ENCODE results near the gene SYNPR.

SYNPR gene

GRCh38 chr3:63662011-63662410, 383.9 kb downstream of the SYNPR start:
- Histone ChIP-seq H4K20me1 (ENCODE audit: insufficient read depth, low read length) (no peaks in the 10 kb centered on the region), H2AFZ (ENCODE audit: low read depth, low read length) (no peak overlapping the region), H3K9me3 (ENCODE audit: insufficient read depth, low read length, severe bottlenecking) (no peaks in the 10 kb centered on the region), H3K36me3 (ENCODE audit: insufficient read depth, low read length) (no peaks in the 10 kb centered on the region), H3K9ac (ENCODE audit: low read depth, low read length) (no peak overlapping the region), H3K4me3 (ENCODE audit: low read depth in 1 of 2, low read length in 2 of 2) (no peak overlapping the region), H3K27me3 (ENCODE audit: insufficient read depth, low read length, poor library complexity) (no peaks in the 10 kb centered on the region), H3K4me2 (ENCODE audit: insufficient read depth, low read length) (no peak overlapping the region), H3K4me1 (ENCODE audit: insufficient read depth, low read length) (no peaks in the 10 kb centered on the region), H3K79me2 (ENCODE audit: insufficient read depth, low read length) (no peaks in the 10 kb centered on the region), H3K27ac (ENCODE audit: low read length) (no peak overlapping the region)
- DNase-seq: no peak
- TF ChIP-seq, protein P1, sequence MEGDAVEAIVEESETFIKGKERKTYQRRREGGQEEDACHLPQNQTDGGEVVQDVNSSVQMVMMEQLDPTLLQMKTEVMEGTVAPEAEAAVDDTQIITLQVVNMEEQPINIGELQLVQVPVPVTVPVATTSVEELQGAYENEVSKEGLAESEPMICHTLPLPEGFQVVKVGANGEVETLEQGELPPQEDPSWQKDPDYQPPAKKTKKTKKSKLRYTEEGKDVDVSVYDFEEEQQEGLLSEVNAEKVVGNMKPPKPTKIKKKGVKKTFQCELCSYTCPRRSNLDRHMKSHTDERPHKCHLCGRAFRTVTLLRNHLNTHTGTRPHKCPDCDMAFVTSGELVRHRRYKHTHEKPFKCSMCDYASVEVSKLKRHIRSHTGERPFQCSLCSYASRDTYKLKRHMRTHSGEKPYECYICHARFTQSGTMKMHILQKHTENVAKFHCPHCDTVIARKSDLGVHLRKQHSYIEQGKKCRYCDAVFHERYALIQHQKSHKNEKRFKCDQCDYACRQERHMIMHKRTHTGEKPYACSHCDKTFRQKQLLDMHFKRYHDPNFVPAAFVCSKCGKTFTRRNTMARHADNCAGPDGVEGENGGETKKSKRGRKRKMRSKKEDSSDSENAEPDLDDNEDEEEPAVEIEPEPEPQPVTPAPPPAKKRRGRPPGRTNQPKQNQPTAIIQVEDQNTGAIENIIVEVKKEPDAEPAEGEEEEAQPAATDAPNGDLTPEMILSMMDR (IDR thresholded peaks at IDR 0.05; ENCODE audit: borderline replicate concordance, extremely low read depth, low read length, poor library complexity, severe bottlenecking): no peak
- TF ChIP-seq EZH2 (IDR thresholded peaks at IDR 0.05; ENCODE audit: borderline replicate concordance, low read depth, low read length, severe bottlenecking): no peak
- no peak for ATAC-seq (ENCODE audit: insufficient read depth, low read depth)

DNA sequence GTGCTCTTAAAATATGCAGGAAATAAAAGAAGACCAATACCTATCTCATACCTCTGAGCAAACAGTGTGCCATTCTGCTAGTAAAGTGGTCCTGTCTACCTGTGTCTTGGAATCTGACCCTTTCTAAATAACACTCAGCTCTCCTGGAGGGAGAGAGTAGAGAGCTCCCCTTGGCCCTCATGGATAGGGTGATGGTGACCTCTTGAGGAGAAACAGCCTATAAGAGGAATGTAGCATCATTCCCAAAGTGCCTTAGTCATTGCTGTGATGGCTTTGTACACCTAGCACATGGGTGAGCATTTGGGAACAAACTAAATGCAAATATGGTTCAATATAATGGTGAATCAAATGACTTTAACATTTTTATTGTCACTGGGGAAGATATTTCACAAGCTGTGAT, 384.4 kb downstream of the SYNPR start:
- ATAC-seq (ENCODE audit: insufficient read depth, low read depth) (no peak), DNase-seq (no peak)
- no peak overlapping the region for H3K9ac ChIP-seq (ENCODE audit: low read depth, low read length)
- H3K27ac ChIP-seq (ENCODE audit: low read length): no peak overlapping the region
- no peak for TF ChIP-seq EZH2 (IDR thresholded peaks at IDR 0.05; ENCODE audit: borderline replicate concordance, low read depth, low read length, severe bottlenecking)
- TF ChIP-seq, protein P1 (IDR thresholded peaks at IDR 0.05; ENCODE audit: borderline replicate concordance, extremely low read depth, low read length, poor library complexity, severe bottlenecking): no peak
- no peak overlapping the region for H3K4me3 ChIP-seq (ENCODE audit: low read depth in 1 of 2, low read length in 2 of 2)
- no peaks in the 10 kb centered on the region for H4K20me1 ChIP-seq (ENCODE audit: insufficient read depth, low read length)
- no peaks in the 10 kb centered on the region for H3K79me2 ChIP-seq (ENCODE audit: insufficient read depth, low read length)
- H3K27me3 ChIP-seq (ENCODE audit: insufficient read depth, low read length, poor library complexity): no peaks in the 10 kb centered on the region
- no peak overlapping the region for H3K4me2 ChIP-seq (ENCODE audit: insufficient read depth, low read length)
- no peaks in the 10 kb centered on the region for H3K4me1 ChIP-seq (ENCODE audit: insufficient read depth, low read length)
- no peak overlapping the region for H2AFZ ChIP-seq (ENCODE audit: low read depth, low read length)
- no peaks in the 10 kb centered on the region for H3K9me3 ChIP-seq (ENCODE audit: insufficient read depth, low read length, severe bottlenecking)
- no peaks in the 10 kb centered on the region for H3K36me3 ChIP-seq (ENCODE audit: insufficient read depth, low read length)
